IPS DF 6.9 (cell line): Measurements from ENCODE around the gene SMIM9.
"Not testable (repeated sequence)": the region's sequence is repeated elsewhere in the genome, so short reads cannot be mapped to it uniquely, and the experiment has no call there.

Experiments used
- DNase-seq: peaks from one replicate; pipeline ENCODE4 v3.0.0-alpha.2; 2013; ENCODE audit warnings: low read depth, low spot score
- H3K27ac ChIP-seq: one replicate; pipeline ENCODE4 v1.5.1; 2013; ENCODE audit warnings: low read length, control low read depth
- H3K27me3 ChIP-seq: 2 replicates; pipeline ENCODE4 v1.6.1; 2013; ENCODE audit warnings: mild to moderate bottlenecking, low read length; ENCODE audit not compliant: control insufficient read depth, insufficient read depth
- H3K36me3 ChIP-seq: 2 replicates; pipeline ENCODE4 v1.6.1; 2013; ENCODE audit warnings: low read length; ENCODE audit not compliant: control insufficient read depth, insufficient read depth
- H3K4me1 ChIP-seq: 2 replicates; pipeline ENCODE4 v1.6.1; 2013; ENCODE audit warnings: low read length; ENCODE audit not compliant: control insufficient read depth, insufficient read depth
- H3K4me3 ChIP-seq: 2 replicates; pipeline ENCODE4 v1.5.1; 2013; ENCODE audit warnings: mild to moderate bottlenecking, low read length
- H3K9me3 ChIP-seq: 2 replicates; pipeline ENCODE4 v1.6.1; 2013; ENCODE audit warnings: low read length, inconsistent platforms; ENCODE audit not compliant: control insufficient read depth, insufficient read depth
- WGBS: extraction: QIAGEN DNeasy Blood & Tissue Kit; methylation state at CpG from one replicate; pipeline ENCODE4 v1.1.7; 2013; ENCODE audit warnings: mixed read lengths, missing lambda C conversion rate; ENCODE audit not compliant: insufficient read length, insufficient coverage; 5-methylcytosine and 5-hydroxymethylcytosine counted together

Gene SMIM9

DNA sequence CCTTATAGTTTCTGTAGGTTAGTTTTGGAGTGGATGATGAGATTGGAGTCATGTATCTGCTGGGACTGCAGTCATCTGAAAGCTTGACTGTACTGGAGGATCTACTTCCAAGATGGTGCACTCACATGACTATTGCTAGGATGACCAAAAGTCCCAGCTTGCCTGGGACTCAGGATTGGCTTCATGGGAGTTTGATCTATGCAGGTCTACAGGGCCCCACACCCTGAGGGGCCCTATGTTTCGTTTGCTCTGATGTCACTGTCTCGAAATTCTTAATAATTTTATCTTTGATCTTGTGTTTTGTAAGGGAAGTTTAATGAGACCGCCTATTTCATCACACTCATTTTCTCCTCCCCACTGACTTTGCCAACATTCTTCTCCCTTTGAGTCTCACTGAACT is at the start of gene SMIM9:
Gene SMIM9 (minus strand): TSS at position 101 of the 400 bp plus-strand sequence. CDS start 3,806 bp downstream, outside the sequence.
- Histone ChIP-seq H3K4me3 (no peak within 1 kb of the TSS), H3K27me3 (no peaks in the 10 kb centered on the region), H3K27ac (no peak within 1 kb of the TSS), H3K9me3 (no peaks in the 10 kb centered on the region), H3K4me1 (0 out of 2 replicates have a peak, but pooled peaks cover 1% of the 10 kb centered on the region), H3K36me3 (no peaks in the 10 kb centered on the region)
- DNase-seq = no peak
- WGBS = no CpG with 5 or more reads among the region's 3 CpGs

- not testable (repeated sequence) for H3K4me1 ChIP-seq, H3K4me3 ChIP-seq, H3K9me3 ChIP-seq, DNase-seq, H3K27me3 ChIP-seq, H3K27ac ChIP-seq, H3K36me3 ChIP-seq
- WGBS = no CpG with 5 or more reads among the region's 8 CpGs
Observed at GRCh38 chrX:154884069-154884468, 49.6 kb upstream of the SMIM9 start.

- no peaks in the 10 kb centered on the region for H3K9me3 ChIP-seq
- DNase-seq = no peak
- no peak overlapping the region for H3K4me3 ChIP-seq
- H3K27me3 ChIP-seq = no peaks in the 10 kb centered on the region
- H3K27ac ChIP-seq = no peak overlapping the region
- H3K36me3 ChIP-seq = no peaks in the 10 kb centered on the region
- WGBS = no CpG with 5 or more reads among the region's 2 CpGs
- no peaks in the 10 kb centered on the region for H3K4me1 ChIP-seq
Observed at GRCh38 chrX:154873329-154873728, 38.9 kb upstream of the SMIM9 start.

GRCh38 chrX:154868522-154868921 is 34.1 kb upstream of the SMIM9 start:
- H3K36me3 ChIP-seq, H3K4me1 ChIP-seq, DNase-seq, H3K27ac ChIP-seq, H3K9me3 ChIP-seq, H3K4me3 ChIP-seq, H3K27me3 ChIP-seq: not testable (repeated sequence)

GRCh38 chrX:154855256-154855655 is 20.8 kb upstream of the SMIM9 start:
- H3K36me3 ChIP-seq = no peaks in the 10 kb centered on the region
- H3K9me3 ChIP-seq = no peaks in the 10 kb centered on the region
- no peaks in the 10 kb centered on the region for H3K4me1 ChIP-seq
- H3K27ac ChIP-seq = no peak overlapping the region
- DNase-seq = no peak
- H3K4me3 ChIP-seq = no peak overlapping the region
- H3K27me3 ChIP-seq = no peaks in the 10 kb centered on the region

GRCh38 chrX:154850957-154851611 is 16.6 kb upstream of the SMIM9 start:
- WGBS = no CpG with 5 or more reads among the region's 1 CpG
- no peak for DNase-seq
- Histone ChIP-seq H3K27ac (no peak overlapping the region), H3K36me3 (no peaks in the 10 kb centered on the region), H3K27me3 (no peaks in the 10 kb centered on the region), H3K4me1 (no peaks in the 10 kb centered on the region), H3K9me3 (no peaks in the 10 kb centered on the region), H3K4me3 (no peak overlapping the region)

DNA sequence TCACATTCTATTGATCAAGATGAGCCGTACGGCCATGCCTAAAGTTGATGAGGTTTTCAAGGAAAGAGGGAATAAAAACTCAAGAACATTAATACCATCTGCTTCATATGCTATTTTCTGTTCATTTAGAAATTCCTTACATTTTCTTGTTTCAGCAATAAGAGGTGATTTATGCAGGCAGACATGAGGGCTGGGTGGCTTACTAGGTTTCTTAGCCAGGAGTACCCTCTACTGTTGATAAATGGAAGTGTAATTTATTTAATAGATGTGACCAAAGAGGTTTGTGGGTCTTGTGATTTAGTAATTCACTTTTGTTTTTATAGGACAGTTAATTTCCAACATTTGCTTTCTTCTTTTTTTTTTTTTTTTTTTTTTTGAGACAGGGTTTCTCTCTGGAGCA is 6.4 kb upstream of the SMIM9 start:
- no CpG with 5 or more reads among the region's 2 CpGs for WGBS

GRCh38 chrX:154836163-154836562 is 1.7 kb upstream of the SMIM9 start:
- no peak for DNase-seq
- Histone ChIP-seq H3K36me3 (no peaks in the 10 kb centered on the region), H3K27me3 (no peaks in the 10 kb centered on the region), H3K9me3 (no peaks in the 10 kb centered on the region), H3K27ac (no peak overlapping the region), H3K4me3 (no peak overlapping the region), H3K4me1 (no peaks in the 10 kb centered on the region)
- WGBS = no CpG with 5 or more reads among the region's 1 CpG

More for the DNA sequence above, 6.4 kb upstream of the SMIM9 start:
- Histone ChIP-seq H3K27me3 (no peaks in the 10 kb centered on the region), H3K9me3 (no peaks in the 10 kb centered on the region), H3K27ac (no peak overlapping the region), H3K36me3 (no peaks in the 10 kb centered on the region), H3K4me1 (no peaks in the 10 kb centered on the region), H3K4me3 (no peak overlapping the region)
- DNase-seq = no peak

DNA sequence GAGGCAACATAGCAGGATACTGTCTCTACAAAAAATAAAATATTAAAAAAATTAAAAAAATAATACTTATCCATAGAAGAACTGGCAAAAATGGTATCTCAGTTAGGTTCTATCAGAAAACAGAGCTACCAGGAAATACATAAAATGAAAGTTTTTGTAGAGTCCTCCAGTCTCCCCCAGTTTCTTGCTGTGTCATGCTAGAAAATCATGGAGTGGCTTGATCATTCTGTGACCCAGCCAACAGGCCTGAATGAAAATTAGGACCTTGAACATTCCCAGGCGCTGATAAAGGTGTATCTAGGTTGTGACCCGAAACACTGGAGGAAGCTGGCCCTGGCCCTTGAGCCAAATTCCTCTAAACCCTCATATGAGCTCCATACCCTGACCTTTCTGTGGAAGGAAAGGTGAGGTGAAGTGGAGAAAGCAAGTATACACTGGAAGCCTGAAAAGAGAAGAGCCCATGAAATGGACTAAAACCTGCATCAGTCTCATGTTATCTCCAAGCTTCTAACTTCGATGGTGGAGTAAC is 652 bp downstream of the SMIM9 start:
- Histone ChIP-seq H3K27me3 (no peaks in the 10 kb centered on the region), H3K9me3 (no peaks in the 10 kb centered on the region), H3K36me3 (no peaks in the 10 kb centered on the region), H3K4me3 (no peak overlapping the region), H3K27ac (no peak overlapping the region), H3K4me1 (0 out of 2 replicates have a peak, but pooled peaks cover 1% of the 10 kb centered on the region)
- no peak for DNase-seq
- WGBS = no CpG with 5 or more reads among the region's 3 CpGs

GRCh38 chrX:154829926-154830442 is 4.5 kb downstream of the SMIM9 start:
- no peak overlapping the region for H3K27ac ChIP-seq
- no peaks in the 10 kb centered on the region for H3K9me3 ChIP-seq
- no peak overlapping the region for H3K4me3 ChIP-seq
- no CpG with 5 or more reads among the region's 1 CpG for WGBS
- no peaks in the 10 kb centered on the region for H3K27me3 ChIP-seq
- H3K4me1 ChIP-seq = 0 out of 2 replicates have a peak, but pooled peaks cover 1% of the 10 kb centered on the region
- no peak for DNase-seq
- no peaks in the 10 kb centered on the region for H3K36me3 ChIP-seq

GRCh38 chrX:154829134-154829533 is 5.3 kb downstream of the SMIM9 start:
- H3K4me1 ChIP-seq = 0 out of 2 replicates have a peak, but pooled peaks cover 1% of the 10 kb centered on the region
- DNase-seq = no peak
- H3K9me3 ChIP-seq = no peaks in the 10 kb centered on the region
- no peak overlapping the region for H3K27ac ChIP-seq
- H3K36me3 ChIP-seq = no peaks in the 10 kb centered on the region
- no peak overlapping the region for H3K4me3 ChIP-seq
- no peaks in the 10 kb centered on the region for H3K27me3 ChIP-seq
